Cardiac fibroblast (primary cell): ENCODE results near the gene GRIA3.
A peak's percentile ranks its signal among the peaks of the same experiment; 100 is the strongest.

Experiments
- DNase-seq, 2 donors: peaks; one replicate each; pipeline versions ENCODE4 v3.0.0 to v3.0.0-alpha.2; 2010; ENCODE audit warnings: low read depth in 2 of 2
- H3K4me3 ChIP-seq, 2 donors: replicated peaks in 1 of 2; 1 replicate in 1 of 2; 2 replicates in 1 of 2; pipeline ENCODE4 v1.5.1; 2011; ENCODE audit warnings: low read depth in 2 of 2, low read length in 2 of 2, mild to moderate bottlenecking in 2 of 2, moderate library complexity in 1 of 2
- TF ChIP-seq, protein P1 (sequence below): IDR thresholded peaks from one replicate; pipeline ENCODE4 v1.5.1; 2011; ENCODE audit warnings: low read depth, mild to moderate bottlenecking, low read length, inconsistent platforms

Gene GRIA3

DNA sequence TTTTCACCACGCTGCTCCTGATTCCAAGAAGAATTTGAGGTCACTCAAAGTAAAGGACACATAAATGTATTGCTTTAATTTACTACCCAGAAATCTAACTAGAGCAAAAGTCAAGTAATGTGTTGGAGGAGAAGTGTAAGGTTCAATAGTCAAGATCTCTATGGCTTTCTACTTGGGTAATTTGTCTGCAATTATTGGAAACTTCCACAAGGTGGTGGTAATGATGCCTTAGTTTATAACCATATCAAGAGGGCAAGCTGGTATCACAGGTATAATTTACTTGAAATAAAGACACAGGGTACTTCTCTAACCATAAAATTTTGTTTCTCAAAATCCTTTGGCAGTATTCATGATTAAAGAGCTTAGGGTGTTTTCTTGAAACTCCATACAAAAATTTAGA lies 10.2 kb upstream of the GRIA3 start:
- TF ChIP-seq, protein P1, sequence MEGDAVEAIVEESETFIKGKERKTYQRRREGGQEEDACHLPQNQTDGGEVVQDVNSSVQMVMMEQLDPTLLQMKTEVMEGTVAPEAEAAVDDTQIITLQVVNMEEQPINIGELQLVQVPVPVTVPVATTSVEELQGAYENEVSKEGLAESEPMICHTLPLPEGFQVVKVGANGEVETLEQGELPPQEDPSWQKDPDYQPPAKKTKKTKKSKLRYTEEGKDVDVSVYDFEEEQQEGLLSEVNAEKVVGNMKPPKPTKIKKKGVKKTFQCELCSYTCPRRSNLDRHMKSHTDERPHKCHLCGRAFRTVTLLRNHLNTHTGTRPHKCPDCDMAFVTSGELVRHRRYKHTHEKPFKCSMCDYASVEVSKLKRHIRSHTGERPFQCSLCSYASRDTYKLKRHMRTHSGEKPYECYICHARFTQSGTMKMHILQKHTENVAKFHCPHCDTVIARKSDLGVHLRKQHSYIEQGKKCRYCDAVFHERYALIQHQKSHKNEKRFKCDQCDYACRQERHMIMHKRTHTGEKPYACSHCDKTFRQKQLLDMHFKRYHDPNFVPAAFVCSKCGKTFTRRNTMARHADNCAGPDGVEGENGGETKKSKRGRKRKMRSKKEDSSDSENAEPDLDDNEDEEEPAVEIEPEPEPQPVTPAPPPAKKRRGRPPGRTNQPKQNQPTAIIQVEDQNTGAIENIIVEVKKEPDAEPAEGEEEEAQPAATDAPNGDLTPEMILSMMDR = no peak
- DNase-seq = peak in 1 of 2 donors; percentile 27
- H3K4me3 ChIP-seq = no peak overlapping the region

DNA sequence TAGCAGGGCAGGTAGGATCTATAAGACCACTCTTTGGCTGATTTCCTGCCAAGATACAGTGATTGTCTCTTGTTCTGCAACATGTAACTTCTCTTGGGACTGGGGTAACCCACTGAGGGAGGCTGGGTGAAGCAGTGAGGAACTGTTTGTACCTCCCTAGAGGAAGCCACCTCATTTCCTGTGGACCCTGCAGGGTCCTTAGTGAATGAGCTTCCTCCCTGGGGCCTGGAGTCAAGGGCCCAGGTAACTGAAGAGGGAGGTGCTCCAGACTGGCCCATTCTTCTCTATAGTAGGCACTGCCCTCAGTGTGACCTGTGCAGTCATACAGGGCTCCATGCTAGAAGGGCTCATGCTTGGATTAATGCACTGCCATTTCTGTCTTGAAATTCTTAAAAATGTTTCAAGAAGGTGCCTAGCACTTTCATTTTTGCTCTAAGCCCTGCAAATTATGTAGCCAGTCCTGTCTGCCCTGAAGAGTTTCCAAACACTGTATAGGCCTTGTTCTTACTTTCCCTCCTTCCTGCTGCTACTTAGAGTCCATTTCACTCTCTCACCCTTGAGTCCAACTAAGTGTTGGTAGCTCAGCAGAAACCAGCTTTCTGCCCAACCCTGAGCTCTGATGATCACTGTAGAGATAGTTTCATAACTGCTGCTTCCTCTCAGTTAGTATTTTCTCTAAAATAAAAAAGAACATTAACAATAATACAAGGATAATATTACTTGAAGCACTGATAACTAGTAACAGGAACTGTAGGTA lies 8.5 kb upstream of the GRIA3 start:
- no peak overlapping the region for H3K4me3 ChIP-seq
- DNase-seq = no peak
- TF ChIP-seq, protein P1 = no peak

DNA sequence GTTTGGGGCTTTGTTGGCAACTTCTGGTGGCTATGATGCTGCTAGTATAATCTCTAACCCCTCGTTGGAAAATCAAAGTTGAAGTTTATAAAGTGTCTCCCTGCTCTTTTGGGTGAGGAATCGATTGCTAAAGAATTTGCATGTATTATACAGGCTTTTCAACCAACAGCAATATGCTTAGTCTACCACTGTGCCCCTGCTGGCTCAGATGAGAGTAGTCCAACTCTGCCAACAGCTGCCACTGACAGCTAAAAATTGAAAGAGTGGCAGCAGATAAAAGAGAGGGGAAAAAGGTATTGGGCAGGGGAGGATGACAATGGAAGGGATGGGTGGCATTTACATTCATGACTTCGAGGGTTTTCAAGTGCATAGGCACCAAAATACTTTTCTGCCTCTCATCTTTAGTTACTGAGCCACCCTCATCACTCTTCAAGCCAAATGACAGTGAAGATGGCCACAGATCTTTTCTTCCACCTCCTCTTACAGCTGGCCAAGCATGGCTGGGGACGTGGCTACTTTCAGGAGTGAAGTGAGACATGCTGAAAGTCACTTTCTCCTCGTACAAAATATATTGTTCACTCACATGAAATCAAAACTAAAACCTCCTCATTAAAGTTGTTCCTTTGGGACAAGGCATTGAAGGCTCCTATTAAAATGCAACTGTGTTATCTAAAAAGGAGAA lies 2.7 kb upstream of the GRIA3 start:
- no peak overlapping the region for H3K4me3 ChIP-seq
- TF ChIP-seq, protein P1 = no peak
- DNase-seq = no peak

DNA sequence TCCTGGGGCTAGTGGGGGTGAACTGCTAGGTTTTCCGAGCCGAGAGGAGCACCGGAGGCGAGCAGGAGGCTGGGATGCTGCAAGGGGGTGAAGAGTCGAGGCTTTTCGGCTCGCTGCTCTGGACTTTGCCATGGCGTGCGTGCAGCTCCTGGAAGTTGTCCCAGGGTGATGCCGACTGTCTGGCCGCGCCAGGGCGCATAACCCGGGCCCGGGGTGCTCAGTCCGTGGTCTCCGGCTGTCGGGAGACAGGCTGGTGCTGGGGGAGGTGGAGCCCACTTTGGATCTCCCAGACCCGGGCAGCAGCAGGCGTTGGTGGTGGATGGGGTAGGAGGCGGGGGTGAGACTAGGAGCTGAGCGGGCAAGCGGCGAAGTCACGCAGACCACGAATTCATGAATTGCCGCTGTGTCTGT lies 793 bp downstream of the GRIA3 start:
- no peak for DNase-seq
- TF ChIP-seq, protein P1 = no peak
- H3K4me3 ChIP-seq = peak overlapping the region; percentile 21 to 46

DNA sequence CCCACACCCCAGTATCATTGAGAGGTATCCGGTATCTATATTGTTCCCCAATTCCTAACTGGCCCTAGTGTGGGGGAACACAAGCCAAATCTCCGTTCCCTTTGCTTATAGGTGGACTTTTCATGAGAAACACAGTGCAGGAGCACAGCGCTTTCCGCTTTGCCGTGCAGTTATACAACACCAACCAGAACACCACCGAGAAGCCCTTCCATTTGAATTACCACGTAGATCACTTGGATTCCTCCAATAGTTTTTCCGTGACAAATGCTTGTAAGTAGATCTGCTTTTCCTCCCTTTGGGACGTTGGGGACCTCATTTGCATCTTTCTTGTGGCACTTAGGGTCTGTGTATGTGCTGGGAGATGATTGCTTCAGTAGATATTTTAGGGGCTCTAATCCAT lies 1.6 kb downstream of the GRIA3 start:
- DNase-seq = no peak
- peak overlapping the region in 1 of 2 donors; percentile 46 for H3K4me3 ChIP-seq
- TF ChIP-seq, protein P1 = no peak

DNA sequence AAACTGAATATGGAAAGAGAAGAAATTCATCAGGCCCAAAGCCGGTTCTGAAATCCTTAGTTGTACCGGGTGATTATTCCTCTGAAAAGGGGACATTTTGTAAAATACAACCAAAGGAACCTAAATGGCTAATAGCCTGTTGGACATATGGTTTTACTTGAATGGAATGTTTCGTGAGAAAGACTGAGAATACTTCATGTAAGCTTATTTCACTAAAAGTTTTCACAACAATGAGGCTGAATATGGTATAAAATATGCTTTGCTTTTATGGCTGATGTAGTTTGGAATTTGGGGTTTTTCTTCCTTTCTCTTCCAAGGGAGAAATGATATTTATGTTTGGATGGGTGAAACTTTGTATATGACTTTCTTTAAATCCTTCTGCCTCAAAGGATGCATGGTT lies 2.7 kb downstream of the GRIA3 start:
- TF ChIP-seq, protein P1 = no peak
- no peak for DNase-seq

More for the DNA sequence above, 2.7 kb downstream of the GRIA3 start:
- no peak overlapping the region for H3K4me3 ChIP-seq
